CD14-positive monocyte (primary cell): Measurements from ENCODE around the gene HOPX. TPM values are rescaled to one million over a fixed set of nuclear protein-coding genes. Genes with fewer than 3 reads are reported as not detected.

Experiments used
- DNase-seq, 3 donors: peaks; one replicate each; pipeline ENCODE4 v3.0.0-alpha.2; 2011 to 2022
- H2AFZ ChIP-seq: 2 replicates; pipeline ENCODE4 v1.6.0; 2012; ENCODE audit warnings: mild to moderate bottlenecking, low read depth, low read length, inconsistent platforms; ENCODE audit not compliant: insufficient read depth, poor library complexity, severe bottlenecking
- H3K27ac ChIP-seq, 2 donors: 1 replicate in 1 of 2; 2 replicates in 1 of 2; pipeline ENCODE4 v1.5.1; 2012 to 2013; ENCODE audit warnings: low read length in 2 of 2, control low read depth in 1 of 2, inconsistent platforms in 1 of 2, low read depth in 1 of 2, mild to moderate bottlenecking in 1 of 2
- H3K27me3 ChIP-seq, 2 donors: one replicate each; pipeline versions ENCODE4 v1.6.0 to v1.6.1; 2011 to 2013; ENCODE audit warnings: low read length in 2 of 2; ENCODE audit not compliant: control insufficient read depth in 2 of 2, insufficient read depth in 2 of 2
- H3K36me3 ChIP-seq, 2 donors: replicated peaks in 1 of 2; 1 replicate in 1 of 2; 2 replicates in 1 of 2; pipeline versions ENCODE4 v1.5.1 to v1.6.1; 2012 to 2013; ENCODE audit warnings: low read length in 2 of 2, control low read depth in 1 of 2, inconsistent platforms in 1 of 2, mild to moderate bottlenecking in 1 of 2; ENCODE audit not compliant: insufficient read depth in 2 of 2, control insufficient read depth in 1 of 2
- H3K4me1 ChIP-seq, 2 donors: 1 replicate in 1 of 2; 2 replicates in 1 of 2; pipeline versions ENCODE4 v1.5.1 to v1.6.1; 2012 to 2013; ENCODE audit warnings: low read length in 2 of 2, control low read depth in 1 of 2, inconsistent platforms in 1 of 2, mild to moderate bottlenecking in 1 of 2, moderate library complexity in 1 of 2; ENCODE audit not compliant: insufficient read depth in 2 of 2, control insufficient read depth in 1 of 2
- H3K4me2 ChIP-seq: replicated peaks from 2 replicates; pipeline ENCODE3; 2012; ENCODE audit warnings: low read length, moderate library complexity, mild to moderate bottlenecking; ENCODE audit not compliant: poor library complexity, severe bottlenecking; ENCODE audit errors: extremely low read depth
- H3K4me3 ChIP-seq, 3 experiments: fragments of 200-600 bp in 1 of 3; sonication (generic) in 1 of 3; replicated peaks in 1 of 3; 1 replicate in 2 of 3; 2 replicates in 1 of 3; pipeline ENCODE4 v1.5.1; 2011 to 2013; ENCODE audit warnings: low read length in 3 of 3, mild to moderate bottlenecking in 3 of 3, control low read depth in 2 of 3, low read depth in 2 of 3, inconsistent platforms in 1 of 3, moderate library complexity in 1 of 3
- H3K79me2 ChIP-seq: 2 replicates; pipeline ENCODE4 v1.6.0; 2012; ENCODE audit warnings: mild to moderate bottlenecking, control low read depth, inconsistent platforms, low read length, moderate library complexity; ENCODE audit not compliant: insufficient read depth
- H3K9ac ChIP-seq: 2 replicates; pipeline ENCODE4 v1.6.0; 2017; ENCODE audit warnings: low read length, mild to moderate bottlenecking; ENCODE audit not compliant: insufficient read depth, poor library complexity, severe bottlenecking
- H3K9me3 ChIP-seq, 2 donors: replicated peaks in 1 of 2; 1 replicate in 1 of 2; 2 replicates in 1 of 2; pipeline versions ENCODE4 v1.5.1 to v1.6.1; 2012 to 2013; ENCODE audit warnings: low read length in 2 of 2, control low read depth in 1 of 2; ENCODE audit not compliant: control insufficient read depth in 1 of 2, insufficient read depth in 1 of 2
- H4K20me1 ChIP-seq: 2 replicates; pipeline ENCODE4 v1.6.0; 2012; ENCODE audit warnings: mild to moderate bottlenecking, low read length, control low read depth, moderate library complexity; ENCODE audit not compliant: insufficient read depth
- H3K27ac Mint-ChIP-seq, 7 donors: one replicate each; pipeline ENCODE4 v1.8.0; 2020; ENCODE audit warnings: mild to moderate bottlenecking in 7 of 7, mixed read lengths in 7 of 7, moderate library complexity in 6 of 7, inconsistent platforms in 2 of 7
- H3K27me3 Mint-ChIP-seq, 3 donors: one replicate each; pipeline ENCODE4 v1.8.0; 2021 to 2022; ENCODE audit warnings: low read depth in 3 of 3, mild to moderate bottlenecking in 3 of 3, mixed read lengths in 3 of 3, moderate library complexity in 3 of 3, inconsistent platforms in 1 of 3
- H3K36me3 Mint-ChIP-seq, 2 donors: one replicate each; pipeline ENCODE4 v1.8.0; 2020; ENCODE audit warnings: mixed read lengths in 2 of 2, inconsistent platforms in 1 of 2, mild to moderate bottlenecking in 1 of 2
- H3K4me1 Mint-ChIP-seq: one replicate; pipeline ENCODE4 v1.8.0; 2020; ENCODE audit warnings: mild to moderate bottlenecking, mixed read lengths
- H3K4me3 Mint-ChIP-seq, 2 donors: one replicate each; pipeline ENCODE4 v1.8.0; 2020; ENCODE audit warnings: mild to moderate bottlenecking in 2 of 2, mixed read lengths in 2 of 2, moderate library complexity in 1 of 2
- H3K9me3 Mint-ChIP-seq, 7 donors: one replicate each; pipeline ENCODE4 v1.8.0; 2020 to 2022; ENCODE audit warnings: mixed read lengths in 7 of 7, mild to moderate bottlenecking in 6 of 7, moderate library complexity in 6 of 7, inconsistent platforms in 2 of 7
- WGBS: methylation state at CpG from one replicate; pipeline ENCODE4 v1.1.5; 2013; ENCODE audit warnings: missing lambda C conversion rate; ENCODE audit not compliant: insufficient coverage; 5-methylcytosine and 5-hydroxymethylcytosine counted together
- intact Hi-C, 2 donors: fragments of 100-400 bp; cut with micrococcal nuclease; formaldehyde crosslinking; loops; one replicate each; pipeline versions ENCODE4 v1.15.0 to v1.15.1; 2023
- polyA plus RNA-seq, 3 donors: library from polyadenylated mRNA; depleted of rRNA in 1 of 3; unstranded in 2 of 3; stranded (reverse) in 1 of 3; fragments of 300-500 nt in 2 of 3; fragments of >200 nt in 1 of 3; fragmentation: Illumina TruSeq in 2 of 3; gene quantifications; 1 replicate in 2 of 3; 2 replicates in 1 of 3; pipeline ENCODE4 v1.2.3, GENCODE V29; 2012 to 2021
- TF ChIP-seq, protein P1 (sequence below): fragments of 200-600 bp; IDR thresholded peaks from one replicate; pipeline ENCODE4 v1.8.0; 2022; ENCODE audit warnings: antibody characterized with exemption, mild to moderate bottlenecking

The HOPX gene
- polyA plus RNA-seq, 3 donors: 0.39 to 1.3 (median 0.52) TPM

- H3K36me3 ChIP-seq: no peaks in the 10 kb centered on the region
- Mint-ChIP-seq H3K27ac (no peak overlapping the region), H3K36me3 (peaks cover 0 to 23% of the 10 kb centered on the region in 2 donors), H3K9me3 (peaks cover 0 to 21% (median 15%) of the 10 kb centered on the region in 7 donors), H3K4me3 (peak overlapping the region in 1 of 2 donors; percentile 99), H3K4me1 (peaks cover 70% of the 10 kb centered on the region), H3K27me3 (peaks cover 45 to 59% (median 50%) of the 10 kb centered on the region in 3 donors)
- H3K9ac ChIP-seq: no peak overlapping the region
- peaks cover 0 to 7% of the 10 kb centered on the region in 2 donors for H3K9me3 ChIP-seq
- no peak overlapping the region for H2AFZ ChIP-seq
- H3K79me2 ChIP-seq: no peaks in the 10 kb centered on the region
- H3K4me1 ChIP-seq: peaks cover 42 to 65% of the 10 kb centered on the region in 2 donors
- DNase-seq: no peak
- intact Hi-C loops: loop anchor here in 1 of 2 donors (10.0 kb wide), 1 partner anchor 151 kb away; no protein-coding TSS in a partner anchor
- H4K20me1 ChIP-seq: no peaks in the 10 kb centered on the region
- WGBS: 32% methylated on average over 3 of the region's 4 CpGs
- no peak overlapping the region for H3K4me2 ChIP-seq
- peaks cover 40 to 48% of the 10 kb centered on the region in 2 donors for H3K27me3 ChIP-seq
- H3K27ac ChIP-seq: no peak overlapping the region
- H3K4me3 ChIP-seq: peak overlapping the region in 1 of 3 experiments; percentile 12
- TF ChIP-seq, protein P1, sequence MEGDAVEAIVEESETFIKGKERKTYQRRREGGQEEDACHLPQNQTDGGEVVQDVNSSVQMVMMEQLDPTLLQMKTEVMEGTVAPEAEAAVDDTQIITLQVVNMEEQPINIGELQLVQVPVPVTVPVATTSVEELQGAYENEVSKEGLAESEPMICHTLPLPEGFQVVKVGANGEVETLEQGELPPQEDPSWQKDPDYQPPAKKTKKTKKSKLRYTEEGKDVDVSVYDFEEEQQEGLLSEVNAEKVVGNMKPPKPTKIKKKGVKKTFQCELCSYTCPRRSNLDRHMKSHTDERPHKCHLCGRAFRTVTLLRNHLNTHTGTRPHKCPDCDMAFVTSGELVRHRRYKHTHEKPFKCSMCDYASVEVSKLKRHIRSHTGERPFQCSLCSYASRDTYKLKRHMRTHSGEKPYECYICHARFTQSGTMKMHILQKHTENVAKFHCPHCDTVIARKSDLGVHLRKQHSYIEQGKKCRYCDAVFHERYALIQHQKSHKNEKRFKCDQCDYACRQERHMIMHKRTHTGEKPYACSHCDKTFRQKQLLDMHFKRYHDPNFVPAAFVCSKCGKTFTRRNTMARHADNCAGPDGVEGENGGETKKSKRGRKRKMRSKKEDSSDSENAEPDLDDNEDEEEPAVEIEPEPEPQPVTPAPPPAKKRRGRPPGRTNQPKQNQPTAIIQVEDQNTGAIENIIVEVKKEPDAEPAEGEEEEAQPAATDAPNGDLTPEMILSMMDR: no peak
These were observed 26.9 kb downstream of the HOPX start for GRCh38 chr4:56654238-56654632.

GRCh38 chr4:56653461-56654237 is 27.4 kb downstream of the HOPX start:
- peaks cover 0 to 21% (median 15%) of the 10 kb centered on the region in 7 donors for H3K9me3 Mint-ChIP-seq
- peaks cover 44 to 64% of the 10 kb centered on the region in 2 donors for H3K4me1 ChIP-seq

More at GRCh38 chr4:56653461-56654237, 27.4 kb downstream of the HOPX start:
- TF ChIP-seq, protein P1: no peak
- Histone ChIP-seq H3K9me3 (peaks cover 0 to 7% of the 10 kb centered on the region in 2 donors), H3K27me3 (peaks cover 40 to 47% of the 10 kb centered on the region in 2 donors), H3K4me2 (peak overlapping the region; percentile 34), H3K79me2 (no peaks in the 10 kb centered on the region), H3K36me3 (no peaks in the 10 kb centered on the region), H3K4me3 (peak overlapping the region in 1 of 3 experiments; percentile 12), H3K9ac (no peak overlapping the region), H2AFZ (peak overlapping the region; percentile 57), H4K20me1 (no peaks in the 10 kb centered on the region), H3K27ac (no peak overlapping the region)
- DNase-seq: peak in 2 of 3 donors; percentile 35 to 44
- no CpG with 5 or more reads among the region's 1 CpG for WGBS
- Mint-ChIP-seq H3K27me3 (peaks cover 45 to 55% (median 47%) of the 10 kb centered on the region in 3 donors), H3K4me1 (peaks cover 69% of the 10 kb centered on the region), H3K4me3 (peak overlapping the region in 1 of 2 donors; percentile 63), H3K36me3 (peaks cover 0 to 23% of the 10 kb centered on the region in 2 donors), H3K27ac (peak overlapping the region in 2 of 7 donors; percentile 10 to 33)
- intact Hi-C loops: loop anchor here in 1 of 2 donors (10.0 kb wide), 1 partner anchor 151 kb away; no protein-coding TSS in a partner anchor
